Measurements from ENCODE around the gene ZMYND15.

DNA sequence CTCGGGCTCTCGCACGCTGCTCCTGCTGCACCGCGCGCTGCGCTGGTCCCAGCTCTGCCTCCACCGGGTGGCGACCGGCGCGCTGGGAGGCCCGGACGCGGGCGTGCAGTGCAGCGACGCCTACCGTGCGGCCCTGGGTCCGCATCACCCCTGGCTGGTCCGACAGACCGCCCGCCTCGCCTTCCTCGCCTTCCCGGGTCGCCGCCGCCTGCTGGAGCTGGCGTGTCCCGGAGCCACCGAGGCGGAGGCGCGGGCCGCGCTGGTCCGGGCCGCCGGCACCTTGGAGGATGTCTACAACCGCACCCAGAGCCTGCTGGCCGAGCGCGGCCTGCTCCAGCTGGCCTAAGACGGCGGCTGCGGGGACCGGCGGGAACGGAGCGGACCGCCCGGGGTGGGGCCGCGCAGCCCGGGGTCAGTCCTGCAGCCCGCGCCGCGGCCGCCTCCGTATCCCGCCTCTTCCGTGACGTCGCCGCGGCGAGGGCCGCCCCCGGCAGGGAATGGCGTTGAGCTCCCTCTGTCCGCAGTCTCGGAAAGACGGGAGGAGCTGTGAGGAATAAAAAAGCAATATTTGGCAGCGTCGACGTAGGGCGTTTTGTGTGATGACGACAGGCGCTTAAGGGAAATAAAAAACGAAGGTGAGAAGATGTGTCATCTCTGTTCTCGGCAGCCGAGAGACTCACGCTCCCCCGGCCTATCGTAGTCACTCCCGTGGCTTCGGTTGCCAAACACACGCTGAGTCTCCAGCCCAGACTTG, 50.5 kb downstream of the ZMYND15 start:
- TF ChIP-seq MAZ (IDR thresholded peaks at IDR 0.05; ENCODE audit: borderline replicate concordance, low read depth, low read length) (no peak), MYC (IDR thresholded peaks at IDR 0.05; ENCODE audit: borderline replicate concordance, low read length) (peak; percentile 81), HDAC2 (IDR thresholded peaks at IDR 0.05) (no peak), CHD2 (IDR thresholded peaks at IDR 0.05; ENCODE audit: low read length, partially characterized antibody) (peak; percentile 61), RAD21 (conservative IDR thresholded peaks at IDR 0.05 in 1 of 2, IDR thresholded peaks at IDR 0.05 in 1 of 2) (peak; percentile 43 to 75; a peak in 4 of 5 replicates), RFX5 (IDR thresholded peaks at IDR 0.05) (0 out of 2 replicates have a peak, but pooled peaks have one; percentile 60)
- TF ChIP-seq, protein P1, sequence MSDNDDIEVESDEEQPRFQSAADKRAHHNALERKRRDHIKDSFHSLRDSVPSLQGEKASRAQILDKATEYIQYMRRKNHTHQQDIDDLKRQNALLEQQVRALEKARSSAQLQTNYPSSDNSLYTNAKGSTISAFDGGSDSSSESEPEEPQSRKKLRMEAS (IDR thresholded peaks at IDR 0.05) = peak; percentile 84
- TF ChIP-seq, protein P2, sequence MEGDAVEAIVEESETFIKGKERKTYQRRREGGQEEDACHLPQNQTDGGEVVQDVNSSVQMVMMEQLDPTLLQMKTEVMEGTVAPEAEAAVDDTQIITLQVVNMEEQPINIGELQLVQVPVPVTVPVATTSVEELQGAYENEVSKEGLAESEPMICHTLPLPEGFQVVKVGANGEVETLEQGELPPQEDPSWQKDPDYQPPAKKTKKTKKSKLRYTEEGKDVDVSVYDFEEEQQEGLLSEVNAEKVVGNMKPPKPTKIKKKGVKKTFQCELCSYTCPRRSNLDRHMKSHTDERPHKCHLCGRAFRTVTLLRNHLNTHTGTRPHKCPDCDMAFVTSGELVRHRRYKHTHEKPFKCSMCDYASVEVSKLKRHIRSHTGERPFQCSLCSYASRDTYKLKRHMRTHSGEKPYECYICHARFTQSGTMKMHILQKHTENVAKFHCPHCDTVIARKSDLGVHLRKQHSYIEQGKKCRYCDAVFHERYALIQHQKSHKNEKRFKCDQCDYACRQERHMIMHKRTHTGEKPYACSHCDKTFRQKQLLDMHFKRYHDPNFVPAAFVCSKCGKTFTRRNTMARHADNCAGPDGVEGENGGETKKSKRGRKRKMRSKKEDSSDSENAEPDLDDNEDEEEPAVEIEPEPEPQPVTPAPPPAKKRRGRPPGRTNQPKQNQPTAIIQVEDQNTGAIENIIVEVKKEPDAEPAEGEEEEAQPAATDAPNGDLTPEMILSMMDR (IDR thresholded peaks at IDR 0.05) = peak; percentile 95

Measured in A549 (cell line).